HepG2 (cell line): Measurements from ENCODE around the gene BRPF1. TPM values are rescaled to one million over a fixed set of nuclear protein-coding genes. Genes with fewer than 3 reads are reported as not detected.

Experiments
- ATF7 ChIP-seq, 2 experiments: fragments of 450-650 bp in 1 of 2; sonication (generic) in 1 of 2; formaldehyde crosslinking in 1 of 2; IDR thresholded peaks; 2 replicates each; pipeline versions ENCODE4 v1.4.0 to v1.6.1; 2016 to 2020; ENCODE audit warnings: antibody characterized with exemption in 1 of 2, mild to moderate bottlenecking in 1 of 2, missing genetic modification reagents in 1 of 2
- HOXA7 ChIP-seq: sonication (generic); formaldehyde crosslinking; IDR thresholded peaks from 2 replicates; pipeline ENCODE4 v1.8.1; 2022; ENCODE audit warnings: mild to moderate bottlenecking, missing genetic modification reagents, moderate library complexity
- IRF2 ChIP-seq: IDR thresholded peaks from 2 replicates; pipeline ENCODE4 v1.6.1; 2018; ENCODE audit warnings: missing genetic modification reagents, missing compliant biosample characterization
- KMT2A ChIP-seq: sonication (generic); formaldehyde crosslinking; IDR thresholded peaks from 2 replicates; pipeline ENCODE4 v1.4.0; 2020; ENCODE audit warnings: missing genetic modification reagents
- MXI1 ChIP-seq: IDR thresholded peaks from 3 replicates; pipeline ENCODE4 v1.6.1; 2012; ENCODE audit warnings: low read depth, low read length, inconsistent platforms, borderline replicate concordance
- NFYB ChIP-seq: sonication (generic); formaldehyde crosslinking; IDR thresholded peaks from 2 replicates; pipeline ENCODE4 v1.4.0; 2020; ENCODE audit warnings: missing genetic modification reagents
- TBX3 ChIP-seq: fragments of 450-650 bp; IDR thresholded peaks from 2 replicates; pipeline ENCODE4 v1.6.1; 2017; ENCODE audit warnings: antibody characterized with exemption, mild to moderate bottlenecking, inconsistent platforms, borderline replicate concordance
- TCF7 ChIP-seq: sonication (generic); IDR thresholded peaks from 2 replicates; pipeline ENCODE4 v1.6.1; 2016; ENCODE audit warnings: antibody characterized with exemption, low read depth
- ZMYM4 ChIP-seq: sonication (generic); formaldehyde crosslinking; IDR thresholded peaks from 2 replicates; pipeline ENCODE4 v1.8.1; 2023; ENCODE audit warnings: mild to moderate bottlenecking, missing genetic modification reagents
- ZNF292 ChIP-seq: sonication (generic); formaldehyde crosslinking; IDR thresholded peaks from 2 replicates; pipeline ENCODE4 v1.8.1; 2022; ENCODE audit warnings: mild to moderate bottlenecking, low read depth, missing genetic modification reagents, borderline replicate concordance
- ZNF33B ChIP-seq: sonication (generic); formaldehyde crosslinking; IDR thresholded peaks from 2 replicates; pipeline ENCODE4 v1.5.1; 2020; ENCODE audit warnings: mild to moderate bottlenecking, missing genetic modification reagents
- ZNF343 ChIP-seq: sonication (generic); formaldehyde crosslinking; IDR thresholded peaks from 2 replicates; pipeline ENCODE4 v1.4.0; 2020; ENCODE audit warnings: mild to moderate bottlenecking, missing genetic modification reagents
- ZNF552 ChIP-seq: sonication (generic); formaldehyde crosslinking; IDR thresholded peaks from 2 replicates; pipeline ENCODE4 v1.9.0; 2022; ENCODE audit warnings: missing genetic modification reagents, mild to moderate bottlenecking, borderline replicate concordance
- polyA plus RNA-seq, 8 experiments: library from polyadenylated mRNA; depleted of rRNA in 3 of 8; stranded (reverse) in 7 of 8; unstranded in 1 of 8; fragments of >200 nt; fragmentation: Illumina TruSeq in 4 of 8; extraction: Trizol in 4 of 8; gene quantifications; 2 replicates each; pipeline versions ENCODE4 v1.2.1 to v1.2.3, GENCODE V29; 2011 to 2016; ENCODE audit warnings: low read depth in 4 of 8, missing spikeins in 1 of 8, mixed read lengths in 1 of 8; ENCODE audit not compliant: insufficient read depth in 1 of 8
- total RNA-seq, 5 experiments: library from RNA; depleted of rRNA; stranded (reverse); fragments of >200 nt; fragmentation: Illumina TruSeq; extraction: Trizol; gene quantifications; 2 replicates each; pipeline ENCODE4 v1.2.3, GENCODE V29; 2016; ENCODE audit warnings: low read depth in 1 of 5
- TF ChIP-seq, protein P1 (sequence below): sonication (generic); formaldehyde crosslinking; IDR thresholded peaks from 2 replicates; pipeline ENCODE4 v1.4.0; 2020; ENCODE audit warnings: missing genetic modification reagents, borderline replicate concordance
- TF ChIP-seq, protein P2 (sequence below): IDR thresholded peaks from 2 replicates; pipeline ENCODE4 v1.6.1; 2018; ENCODE audit warnings: missing genetic modification reagents, mild to moderate bottlenecking, missing compliant biosample characterization
- TF ChIP-seq, protein P3 (sequence below): sonication (generic); formaldehyde crosslinking; IDR thresholded peaks from 2 replicates; pipeline ENCODE4 v1.8.0; 2022; ENCODE audit warnings: missing genetic modification reagents, mild to moderate bottlenecking, moderate library complexity, borderline replicate concordance
- TF ChIP-seq, protein P4 (sequence below): IDR thresholded peaks from 2 replicates; pipeline ENCODE4 v1.6.1; 2016; ENCODE audit warnings: mild to moderate bottlenecking, missing biosample characterization, missing genetic modification reagents

The BRPF1 gene
- total and polyA plus RNA-seq, 2 of the 13 experiments (the other 11 are each of a cell fraction or from before 2014, with no cell fraction given) = 7.3 to 10.0 TPM

DNA sequence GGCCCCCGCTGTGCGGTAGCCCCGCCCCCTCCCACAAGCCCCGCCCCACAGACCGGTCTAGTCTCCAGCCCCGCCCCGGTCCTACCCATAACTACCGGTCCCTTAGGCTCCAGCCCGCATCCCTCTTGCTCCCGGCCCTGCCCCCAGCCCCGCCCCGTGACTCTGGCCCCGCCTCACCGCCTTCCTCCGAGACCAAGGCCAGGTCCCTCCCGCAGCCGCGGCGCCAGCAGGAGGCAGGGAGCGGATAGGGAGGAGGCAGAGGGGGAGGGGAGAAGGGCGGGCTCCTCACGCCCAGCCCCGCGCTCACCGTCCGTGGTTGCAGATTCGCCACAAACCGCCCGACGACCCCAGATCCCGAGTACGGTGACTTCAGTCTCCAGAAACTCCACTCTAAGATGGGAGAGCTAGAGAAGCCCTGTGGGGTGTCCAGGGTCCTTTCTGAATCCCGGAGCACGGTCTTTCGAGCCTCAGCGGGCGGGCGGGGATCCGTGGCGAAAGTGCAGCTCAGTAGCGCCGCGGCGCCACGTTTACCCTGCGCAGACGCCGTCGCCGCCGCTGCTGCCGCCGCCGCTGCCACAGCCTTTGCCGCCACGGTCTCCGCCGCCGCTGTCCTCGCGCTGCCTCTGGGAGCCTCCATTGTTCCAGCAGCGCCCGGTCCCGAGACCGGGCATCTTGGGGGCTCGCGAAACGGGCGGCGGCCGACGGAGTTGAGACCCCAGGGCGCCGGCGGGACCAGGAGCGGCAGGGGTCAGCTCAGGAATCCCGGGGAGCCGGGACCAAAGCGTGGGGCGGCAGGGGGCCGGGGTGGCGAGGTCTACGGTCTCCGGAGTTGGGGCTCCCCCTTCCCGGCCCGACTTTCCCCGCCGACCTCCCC lies at the start of gene BRPF1 (continued):
- TF ChIP-seq, protein P1, sequence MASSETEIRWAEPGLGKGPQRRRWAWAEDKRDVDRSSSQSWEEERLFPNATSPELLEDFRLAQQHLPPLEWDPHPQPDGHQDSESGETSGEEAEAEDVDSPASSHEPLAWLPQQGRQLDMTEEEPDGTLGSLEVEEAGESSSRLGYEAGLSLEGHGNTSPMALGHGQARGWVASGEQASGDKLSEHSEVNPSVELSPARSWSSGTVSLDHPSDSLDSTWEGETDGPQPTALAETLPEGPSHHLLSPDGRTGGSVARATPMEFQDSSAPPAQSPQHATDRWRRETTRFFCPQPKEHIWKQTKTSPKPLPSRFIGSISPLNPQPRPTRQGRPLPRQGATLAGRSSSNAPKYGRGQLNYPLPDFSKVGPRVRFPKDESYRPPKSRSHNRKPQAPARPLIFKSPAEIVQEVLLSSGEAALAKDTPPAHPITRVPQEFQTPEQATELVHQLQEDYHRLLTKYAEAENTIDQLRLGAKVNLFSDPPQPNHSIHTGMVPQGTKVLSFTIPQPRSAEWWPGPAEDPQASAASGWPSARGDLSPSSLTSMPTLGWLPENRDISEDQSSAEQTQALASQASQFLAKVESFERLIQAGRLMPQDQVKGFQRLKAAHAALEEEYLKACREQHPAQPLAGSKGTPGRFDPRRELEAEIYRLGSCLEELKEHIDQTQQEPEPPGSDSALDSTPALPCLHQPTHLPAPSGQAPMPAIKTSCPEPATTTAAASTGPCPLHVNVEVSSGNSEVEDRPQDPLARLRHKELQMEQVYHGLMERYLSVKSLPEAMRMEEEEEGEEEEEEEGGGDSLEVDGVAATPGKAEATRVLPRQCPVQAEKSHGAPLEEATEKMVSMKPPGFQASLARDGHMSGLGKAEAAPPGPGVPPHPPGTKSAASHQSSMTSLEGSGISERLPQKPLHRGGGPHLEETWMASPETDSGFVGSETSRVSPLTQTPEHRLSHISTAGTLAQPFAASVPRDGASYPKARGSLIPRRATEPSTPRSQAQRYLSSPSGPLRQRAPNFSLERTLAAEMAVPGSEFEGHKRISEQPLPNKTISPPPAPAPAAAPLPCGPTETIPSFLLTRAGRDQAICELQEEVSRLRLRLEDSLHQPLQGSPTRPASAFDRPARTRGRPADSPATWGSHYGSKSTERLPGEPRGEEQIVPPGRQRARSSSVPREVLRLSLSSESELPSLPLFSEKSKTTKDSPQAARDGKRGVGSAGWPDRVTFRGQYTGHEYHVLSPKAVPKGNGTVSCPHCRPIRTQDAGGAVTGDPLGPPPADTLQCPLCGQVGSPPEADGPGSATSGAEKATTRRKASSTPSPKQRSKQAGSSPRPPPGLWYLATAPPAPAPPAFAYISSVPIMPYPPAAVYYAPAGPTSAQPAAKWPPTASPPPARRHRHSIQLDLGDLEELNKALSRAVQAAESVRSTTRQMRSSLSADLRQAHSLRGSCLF = no peak
- peak; percentile 51; the same call in 1 of the 2 replicates for TF ChIP-seq KMT2A (CRISPR knock-in tag)
- TF ChIP-seq TCF7 = no peak
- peak; percentile 65 for TF ChIP-seq IRF2 (CRISPR knock-in tag)
- TF ChIP-seq NFYB (CRISPR knock-in tag) = no peak
- peak; percentile 33; the same call in 1 of the 2 replicates for TF ChIP-seq ZNF33B (CRISPR knock-in tag)
- TF ChIP-seq ZNF552 (CRISPR knock-in tag) = peak; percentile 62; the same call in 1 of the 2 replicates
- peak; percentile 44; the same call in 1 of the 2 replicates for TF ChIP-seq ZNF292 (CRISPR knock-in tag)
- TF ChIP-seq, protein P2, sequence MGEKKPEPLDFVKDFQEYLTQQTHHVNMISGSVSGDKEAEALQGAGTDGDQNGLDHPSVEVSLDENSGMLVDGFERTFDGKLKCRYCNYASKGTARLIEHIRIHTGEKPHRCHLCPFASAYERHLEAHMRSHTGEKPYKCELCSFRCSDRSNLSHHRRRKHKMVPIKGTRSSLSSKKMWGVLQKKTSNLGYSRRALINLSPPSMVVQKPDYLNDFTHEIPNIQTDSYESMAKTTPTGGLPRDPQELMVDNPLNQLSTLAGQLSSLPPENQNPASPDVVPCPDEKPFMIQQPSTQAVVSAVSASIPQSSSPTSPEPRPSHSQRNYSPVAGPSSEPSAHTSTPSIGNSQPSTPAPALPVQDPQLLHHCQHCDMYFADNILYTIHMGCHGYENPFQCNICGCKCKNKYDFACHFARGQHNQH = 0 out of 2 replicates have a peak, but pooled peaks have one; percentile 37
- peak; percentile 58; the same call in 1 of the 2 replicates for TF ChIP-seq ZMYM4 (CRISPR knock-in tag)
- peak; percentile 52; the same call in 1 of the 3 replicates for TF ChIP-seq MXI1
- TF ChIP-seq ATF7 (IDR thresholded peaks at IDR 0.05) = no peak
- TF ChIP-seq ATF7 (CRISPR knock-in tag; IDR thresholded peaks at IDR 0.05) = 0 out of 2 replicates have a peak, but pooled peaks have one; percentile 38
- TF ChIP-seq, protein P3, sequence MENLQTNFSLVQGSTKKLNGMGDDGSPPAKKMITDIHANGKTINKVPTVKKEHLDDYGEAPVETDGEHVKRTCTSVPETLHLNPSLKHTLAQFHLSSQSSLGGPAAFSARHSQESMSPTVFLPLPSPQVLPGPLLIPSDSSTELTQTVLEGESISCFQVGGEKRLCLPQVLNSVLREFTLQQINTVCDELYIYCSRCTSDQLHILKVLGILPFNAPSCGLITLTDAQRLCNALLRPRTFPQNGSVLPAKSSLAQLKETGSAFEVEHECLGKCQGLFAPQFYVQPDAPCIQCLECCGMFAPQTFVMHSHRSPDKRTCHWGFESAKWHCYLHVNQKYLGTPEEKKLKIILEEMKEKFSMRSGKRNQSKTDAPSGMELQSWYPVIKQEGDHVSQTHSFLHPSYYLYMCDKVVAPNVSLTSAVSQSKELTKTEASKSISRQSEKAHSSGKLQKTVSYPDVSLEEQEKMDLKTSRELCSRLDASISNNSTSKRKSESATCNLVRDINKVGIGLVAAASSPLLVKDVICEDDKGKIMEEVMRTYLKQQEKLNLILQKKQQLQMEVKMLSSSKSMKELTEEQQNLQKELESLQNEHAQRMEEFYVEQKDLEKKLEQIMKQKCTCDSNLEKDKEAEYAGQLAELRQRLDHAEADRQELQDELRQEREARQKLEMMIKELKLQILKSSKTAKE (CRISPR knock-in tag) = no peak
- peak; percentile 69; the same call in 1 of the 2 replicates for TF ChIP-seq ZNF343 (CRISPR knock-in tag)
- TF ChIP-seq, protein P4, sequence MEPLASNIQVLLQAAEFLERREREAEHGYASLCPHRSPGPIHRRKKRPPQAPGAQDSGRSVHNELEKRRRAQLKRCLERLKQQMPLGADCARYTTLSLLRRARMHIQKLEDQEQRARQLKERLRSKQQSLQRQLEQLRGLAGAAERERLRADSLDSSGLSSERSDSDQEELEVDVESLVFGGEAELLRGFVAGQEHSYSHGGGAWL (CRISPR knock-in tag) = peak; percentile 67; the same call in 1 of the 2 replicates
- TF ChIP-seq TBX3 = peak; percentile 85
- no peak for TF ChIP-seq HOXA7
